WI38 (cell line): ENCODE results near the gene AIP.
"Not testable (repeated sequence)": the region's sequence is repeated elsewhere in the genome, so short reads cannot be mapped to it uniquely, and the experiment has no call there.

Experiments
- H3K4me3 ChIP-seq: 2 replicates; pipeline ENCODE4 v1.5.1; 2011; ENCODE audit warnings: low read depth, mild to moderate bottlenecking, control low read depth, low read length
- CTCF ChIP-seq: IDR thresholded peaks from 2 replicates; pipeline ENCODE4 v1.5.1; 2012; ENCODE audit warnings: low read depth, mild to moderate bottlenecking, control low read depth, low read length

The AIP gene

DNA sequence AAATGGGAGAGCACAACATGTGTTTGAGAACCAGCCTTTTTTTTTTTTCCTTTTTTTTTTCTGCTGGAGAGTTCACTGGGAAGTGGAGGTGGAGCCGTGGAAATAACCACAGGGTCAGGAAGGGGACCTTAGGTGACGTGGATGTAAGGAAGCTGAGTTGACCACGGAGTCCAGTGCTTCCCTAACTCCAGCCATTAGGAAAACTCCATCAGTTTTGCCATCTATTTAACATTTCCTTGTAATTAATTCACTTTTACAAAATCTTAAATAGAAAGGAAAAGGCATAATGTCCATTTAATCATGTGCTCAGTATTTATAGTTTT is 27.2 kb downstream of the AIP start:
- TF ChIP-seq CTCF = no peak
- H3K4me3 ChIP-seq = no peak overlapping the region

- H3K4me3 ChIP-seq = not testable (repeated sequence)
These were observed 28.7 kb downstream of the AIP start for GRCh38 chr11:67511558-67511957.

DNA sequence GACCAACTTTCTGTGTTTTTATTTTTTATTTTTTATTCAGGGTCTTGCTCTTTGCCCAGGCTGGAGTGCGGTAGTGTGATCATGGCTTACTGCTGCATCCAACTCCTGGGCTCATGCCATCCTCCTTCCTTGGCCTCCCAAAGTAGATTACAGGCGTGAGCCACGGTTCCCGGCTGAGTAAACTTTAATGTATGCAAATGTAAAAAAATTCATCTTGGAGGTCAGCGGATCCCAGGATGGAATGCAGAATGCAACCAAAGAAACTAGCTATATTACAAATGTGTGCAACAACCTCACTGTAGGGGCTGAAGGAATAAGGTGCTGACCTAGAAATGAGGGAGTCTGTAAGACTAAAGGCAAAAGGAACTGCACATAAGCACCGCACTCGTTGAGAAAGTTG is 31.3 kb downstream of the AIP start:
- no peak for TF ChIP-seq CTCF

DNA sequence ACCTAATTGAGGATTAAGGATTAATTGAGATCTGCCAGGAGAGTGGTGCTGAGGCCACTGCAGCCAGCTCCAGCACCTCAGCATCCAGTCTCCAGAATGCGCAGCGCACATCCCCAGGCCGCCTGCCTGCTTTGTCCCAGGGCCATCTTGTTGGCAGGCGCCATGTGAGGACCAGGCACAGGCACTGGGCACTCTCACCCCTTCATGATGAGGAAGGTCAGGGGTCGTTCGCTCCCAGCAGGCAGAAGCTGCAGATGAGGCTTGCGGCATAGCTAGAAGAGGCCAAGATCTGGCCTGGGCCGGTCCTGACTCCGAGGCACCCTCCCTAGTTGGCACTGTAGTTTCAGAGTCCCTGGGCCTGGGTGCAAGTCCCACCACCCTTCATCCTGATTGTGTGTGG is 34.0 kb downstream of the AIP start:
- TF ChIP-seq CTCF = no peak
- H3K4me3 ChIP-seq = no peak overlapping the region

More for the DNA sequence above, 31.3 kb downstream of the AIP start:
- H3K4me3 ChIP-seq = no peak overlapping the region

DNA sequence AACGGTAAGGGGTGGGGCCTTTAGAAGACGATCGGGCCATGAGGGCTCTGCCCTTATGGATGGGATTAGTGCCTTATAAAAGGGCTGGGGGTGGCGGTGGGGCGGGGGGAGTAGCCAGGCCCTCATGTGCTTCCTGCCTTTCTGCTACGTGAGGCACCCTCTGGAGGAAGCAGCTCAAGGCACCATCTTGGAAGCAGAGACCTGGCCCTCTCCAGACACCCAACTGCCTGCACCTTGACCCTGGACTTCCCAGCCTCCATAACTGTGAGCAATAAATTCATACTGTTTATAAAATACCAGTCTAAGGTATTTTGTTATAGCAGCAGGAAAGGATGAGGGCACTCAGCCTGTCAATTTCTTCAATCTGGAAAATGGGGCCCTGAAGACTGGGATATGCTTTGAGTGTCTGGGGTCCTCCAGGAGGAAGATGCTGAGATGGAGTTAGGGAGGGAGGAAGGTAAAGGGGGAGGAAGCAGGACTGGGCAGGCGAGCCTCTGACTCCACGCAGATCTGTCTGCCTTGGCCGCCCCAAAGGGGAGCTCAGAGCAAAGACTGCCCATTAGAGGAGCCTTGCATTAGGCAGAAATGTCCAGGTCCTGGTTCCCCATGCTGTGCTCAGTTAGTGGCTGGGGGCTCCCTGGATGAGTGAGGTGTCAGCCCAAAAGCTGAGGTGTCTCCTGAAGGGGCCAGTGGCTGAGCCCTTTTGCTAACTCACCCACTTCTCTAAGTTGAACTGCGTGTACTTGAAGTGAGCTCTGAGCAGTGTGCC is 35.1 kb downstream of the AIP start:
- no peak for TF ChIP-seq CTCF
- no peak overlapping the region for H3K4me3 ChIP-seq

GRCh38 chr11:67519726-67520125 is 36.9 kb downstream of the AIP start:
- no peak overlapping the region for H3K4me3 ChIP-seq
- no peak for TF ChIP-seq CTCF

DNA sequence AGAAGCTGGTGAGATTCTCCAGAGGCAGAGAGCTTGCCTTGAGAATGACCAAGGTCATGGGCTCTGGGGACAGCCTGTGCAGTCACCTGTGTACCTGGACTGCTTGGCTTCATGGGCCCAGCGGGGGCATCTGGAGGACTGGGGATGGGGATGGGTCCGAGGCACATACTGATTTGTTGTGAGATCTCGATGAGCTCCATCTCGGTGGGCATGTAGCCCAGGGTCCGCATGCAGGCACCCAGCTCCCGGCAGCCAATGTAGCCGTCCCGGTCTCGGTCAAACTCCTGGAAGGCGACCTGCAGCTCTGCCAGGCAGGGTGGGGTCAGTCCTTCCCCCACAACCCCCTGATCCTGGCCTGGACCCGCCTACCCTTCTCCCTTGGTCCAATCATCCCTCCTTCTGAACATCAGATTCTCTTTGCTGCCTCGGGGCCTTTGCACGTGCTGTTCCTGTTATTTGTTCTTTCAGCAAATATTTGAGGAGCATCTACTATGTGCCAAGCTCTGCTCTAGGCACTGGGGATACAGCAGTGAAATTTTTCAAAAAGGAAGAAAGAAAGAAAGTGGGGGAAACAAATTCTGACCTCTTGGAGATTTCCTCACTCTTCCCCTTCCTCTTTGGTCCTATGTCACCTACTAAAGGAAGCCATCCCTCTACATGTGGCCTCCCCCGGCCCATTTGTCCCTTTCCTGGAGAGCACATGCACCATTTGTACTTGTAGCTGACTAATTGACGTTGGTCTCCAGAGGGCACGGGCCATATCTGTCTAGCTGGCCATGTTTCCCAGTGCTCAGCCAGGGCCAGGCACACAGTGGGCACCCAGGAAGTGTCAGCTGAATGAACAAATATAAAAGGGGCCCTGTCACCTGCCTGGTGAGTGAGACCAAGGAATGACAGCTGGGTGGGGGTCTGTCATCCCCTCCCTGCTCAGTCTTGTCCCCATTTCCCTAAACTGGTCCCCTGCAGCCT is 38.3 kb downstream of the AIP start:
- no peak for TF ChIP-seq CTCF
- no peak overlapping the region for H3K4me3 ChIP-seq
